ENCODE measurements around the gene LGMN. TPM values are rescaled to one million over a fixed set of nuclear protein-coding genes. Genes with fewer than 3 reads are reported as not detected.

Gene LGMN
- total and polyA plus RNA-seq, 2 donors (not counting 1 experiment from before 2014, with no cell fraction given) = 17.6 to 21.1 TPM

- Histone ChIP-seq H3K4me1 (ENCODE audit: control insufficient read depth in 2 of 2, insufficient read depth in 2 of 2, low read length in 2 of 2) (peaks cover 19 to 22% of the 10 kb centered on the region in 2 donors), H3K27ac (ENCODE audit: low read length in 2 of 2) (no peak overlapping the region), H3K9ac (ENCODE audit: low read length) (no peak overlapping the region), H3K36me3 (replicated peaks in 1 of 2; ENCODE audit: control extremely low read depth in 1 of 2, control insufficient read depth in 1 of 2, extremely low read depth in 1 of 2, insufficient read depth in 2 of 2, low read length in 1 of 2) (peaks cover 0 to 5% of the 10 kb centered on the region in 2 experiments), H3K79me2 (ENCODE audit: control insufficient read depth, insufficient read depth, low read length) (peaks cover 24% of the 10 kb centered on the region), H3K4me3 (ENCODE audit: control extremely low read depth in 1 of 5, extremely low read depth in 1 of 5, insufficient read depth in 1 of 5, low read depth in 2 of 5, low read length in 4 of 5) (no peak overlapping the region), H3K27me3 (replicated peaks in 1 of 4; ENCODE audit: control extremely low read depth in 1 of 4, control insufficient read depth in 3 of 4, insufficient read depth in 4 of 4, low read length in 3 of 4) (no peaks in the 10 kb centered on the region), H2AFZ (ENCODE audit: insufficient read depth, low read depth, low read length, poor library complexity, severe bottlenecking) (no peak overlapping the region), H3K9me3 (ENCODE audit: control extremely low read depth in 1 of 3, control insufficient read depth in 2 of 3, insufficient read depth in 1 of 3, low read length in 2 of 3) (peaks cover 2 to 24% (median 13%) of the 10 kb centered on the region in 3 donors), H3K4me2 (replicated peaks; ENCODE audit: low read depth, low read length, poor library complexity, severe bottlenecking) (no peak overlapping the region), H4K20me1 (ENCODE audit: control insufficient read depth, insufficient read depth, low read length, poor library complexity, severe bottlenecking) (peaks cover 5% of the 10 kb centered on the region)
- no CpG with 5 or more reads among the region's 4 CpGs for whole genome bisulfite sequencing (ENCODE audit: insufficient coverage)
- H3K4me3 Mint-ChIP-seq = peak overlapping the region; percentile 83
- H3K27ac Mint-ChIP-seq = no peak overlapping the region
- no peaks in the 10 kb centered on the region for H3K27me3 Mint-ChIP-seq
- ATAC-seq (ENCODE audit: low read depth) (no peak), DNase-seq (no peak)
- H3K4me1 Mint-ChIP-seq = peaks cover 27% of the 10 kb centered on the region
- intact Hi-C loops (cut with micrococcal nuclease) = loop anchor here (2.0 to 10.0 kb wide), 4 partner anchors 18 to 671 kb away; partner anchors contain the start of genes CPSF2, LYSET, MOAP1 and NDUFB1
- peaks cover 10% of the 10 kb centered on the region for H3K9me3 Mint-ChIP-seq (ENCODE audit: insufficient read depth)
- TF ChIP-seq CTCF (IDR thresholded peaks at IDR 0.05) = no peak
- no peak for TF ChIP-seq EZH2 (IDR thresholded peaks at IDR 0.05; ENCODE audit: borderline replicate concordance, insufficient read depth, low read depth, low read length, poor library complexity, severe bottlenecking)
- POLR2A ChIA-PET = interaction anchor here (1.0 to 1.6 kb wide), 2 partner anchors 45 to 671 kb away, joined by 3 to 4 read pairs; partner anchors contain the start of genes CPSF2, LGMN and NDUFB1
- CTCF ChIA-PET = interaction anchor here (1.4 to 15.2 kb wide), 3 partner anchors 8 to 83 kb away, joined by 3 to 337 read pairs (median 7); no protein-coding TSS in a partner anchor
Measured at GRCh38 chr14:92792885-92793284, 44.5 kb upstream of the LGMN start.

- CTCF ChIA-PET = interaction anchor here (0.7 to 15.2 kb wide), 2 partner anchors 9 to 79 kb away, joined by 3 to 337 read pairs; no protein-coding TSS in a partner anchor
- H4K20me1 ChIP-seq (ENCODE audit: control insufficient read depth, insufficient read depth, low read length, poor library complexity, severe bottlenecking) = peaks cover under 1% of the 10 kb centered on the region
- H3K9me3 ChIP-seq (ENCODE audit: control extremely low read depth in 1 of 3, control insufficient read depth in 2 of 3, insufficient read depth in 1 of 3, low read length in 2 of 3) = peaks cover 2 to 24% (median 13%) of the 10 kb centered on the region in 3 donors
- TF ChIP-seq EZH2 (IDR thresholded peaks at IDR 0.05; ENCODE audit: borderline replicate concordance, insufficient read depth, low read depth, low read length, poor library complexity, severe bottlenecking) (no peak), CTCF (IDR thresholded peaks at IDR 0.05) (no peak)
- Mint-ChIP-seq H3K9me3 (ENCODE audit: insufficient read depth) (peaks cover 10% of the 10 kb centered on the region), H3K4me1 (peaks cover 9% of the 10 kb centered on the region), H3K27me3 (no peaks in the 10 kb centered on the region), H3K27ac (no peak overlapping the region), H3K4me3 (no peak overlapping the region)
- H3K4me3 ChIP-seq (ENCODE audit: control extremely low read depth in 1 of 5, extremely low read depth in 1 of 5, insufficient read depth in 1 of 5, low read depth in 2 of 5, low read length in 4 of 5) = no peak overlapping the region
- DNase-seq = no peak
- no peak overlapping the region for H3K4me2 ChIP-seq (replicated peaks; ENCODE audit: low read depth, low read length, poor library complexity, severe bottlenecking)
- no peak overlapping the region for H3K27ac ChIP-seq (ENCODE audit: low read length in 2 of 2)
- POLR2A ChIA-PET = no interaction called here
- H3K27me3 ChIP-seq (replicated peaks in 1 of 4; ENCODE audit: control extremely low read depth in 1 of 4, control insufficient read depth in 3 of 4, insufficient read depth in 4 of 4, low read length in 3 of 4) = no peaks in the 10 kb centered on the region
- H3K79me2 ChIP-seq (ENCODE audit: control insufficient read depth, insufficient read depth, low read length) = peaks cover 3% of the 10 kb centered on the region
- intact Hi-C loops (cut with micrococcal nuclease) = loop anchor here (5.0 to 10.0 kb wide), 5 partner anchors 87 to 667 kb away; partner anchors contain the start of genes CPSF2, LYSET, MOAP1 and NDUFB1
- H3K4me1 ChIP-seq (ENCODE audit: control insufficient read depth in 2 of 2, insufficient read depth in 2 of 2, low read length in 2 of 2) = peaks cover 5 to 10% of the 10 kb centered on the region in 2 donors
- ATAC-seq (ENCODE audit: low read depth) = no peak
- no peak overlapping the region for H3K9ac ChIP-seq (ENCODE audit: low read length)
- no peak overlapping the region for H2AFZ ChIP-seq (ENCODE audit: insufficient read depth, low read depth, low read length, poor library complexity, severe bottlenecking)
- H3K36me3 ChIP-seq (replicated peaks in 1 of 2; ENCODE audit: control extremely low read depth in 1 of 2, control insufficient read depth in 1 of 2, extremely low read depth in 1 of 2, insufficient read depth in 2 of 2, low read length in 1 of 2) = no peaks in the 10 kb centered on the region
Measured at GRCh38 chr14:92789457-92790089, 41.1 kb upstream of the LGMN start.

Data from B cell (primary cell).